ENCODE data around the gene NME9. TPM values are rescaled to one million over a fixed set of nuclear protein-coding genes. Genes with fewer than 3 reads are reported as not detected.

NME9 gene
- total and polyA plus RNA-seq, 4 donors = 0.08 to 0.39 TPM; not detected in 2

- H3K4me1 ChIP-seq (ENCODE audit: control insufficient read depth in 4 of 4, insufficient read depth in 4 of 4, low read length in 3 of 4) = no peaks in the 10 kb centered on the region
- H3K9me3 ChIP-seq (ENCODE audit: control insufficient read depth in 4 of 4, low read length in 3 of 4) = no peaks in the 10 kb centered on the region
- DNase-seq (ENCODE audit: low spot score) = no peak
- H3K4me3 ChIP-seq (ENCODE audit: low read depth in 1 of 3, low read length in 3 of 3) = no peak overlapping the region
- no peak overlapping the region for H3K9ac ChIP-seq (ENCODE audit: low read depth in 1 of 2, low read length in 2 of 2)
- 93% methylated on average over 1 of the region's 1 CpG for WGBS
- no peak overlapping the region for H3K27ac ChIP-seq (ENCODE audit: low read depth in 1 of 2, low read length in 2 of 2)
- no peak for TF ChIP-seq NR2F2 (IDR thresholded peaks at IDR 0.05)
- TF ChIP-seq REST (IDR thresholded peaks at IDR 0.05) = no peak
- TF ChIP-seq GABPA (IDR thresholded peaks at IDR 0.05 in 1 of 2, conservative IDR thresholded peaks at IDR 0.05 in 1 of 2) = no peak
- TF ChIP-seq HNF4G (IDR thresholded peaks at IDR 0.05) = no peak
- no peak for TF ChIP-seq TAF1 (conservative IDR thresholded peaks at IDR 0.05)
- TF ChIP-seq EGR1 (IDR thresholded peaks at IDR 0.05; ENCODE audit: low read depth in 2 of 2) = no peak
- TF ChIP-seq RAD21 (IDR thresholded peaks at IDR 0.05) = no peak
- no peak for TF ChIP-seq YY1 (IDR thresholded peaks at IDR 0.05)
- no peak for TF ChIP-seq FOXA1 (IDR thresholded peaks at IDR 0.05)
- TF ChIP-seq SP1 (IDR thresholded peaks at IDR 0.05) = no peak
- TF ChIP-seq FOXA2 (IDR thresholded peaks at IDR 0.05) = no peak
- TF ChIP-seq, protein P1, sequence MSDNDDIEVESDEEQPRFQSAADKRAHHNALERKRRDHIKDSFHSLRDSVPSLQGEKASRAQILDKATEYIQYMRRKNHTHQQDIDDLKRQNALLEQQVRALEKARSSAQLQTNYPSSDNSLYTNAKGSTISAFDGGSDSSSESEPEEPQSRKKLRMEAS (IDR thresholded peaks at IDR 0.05) = no peak
- TF ChIP-seq, protein P2, sequence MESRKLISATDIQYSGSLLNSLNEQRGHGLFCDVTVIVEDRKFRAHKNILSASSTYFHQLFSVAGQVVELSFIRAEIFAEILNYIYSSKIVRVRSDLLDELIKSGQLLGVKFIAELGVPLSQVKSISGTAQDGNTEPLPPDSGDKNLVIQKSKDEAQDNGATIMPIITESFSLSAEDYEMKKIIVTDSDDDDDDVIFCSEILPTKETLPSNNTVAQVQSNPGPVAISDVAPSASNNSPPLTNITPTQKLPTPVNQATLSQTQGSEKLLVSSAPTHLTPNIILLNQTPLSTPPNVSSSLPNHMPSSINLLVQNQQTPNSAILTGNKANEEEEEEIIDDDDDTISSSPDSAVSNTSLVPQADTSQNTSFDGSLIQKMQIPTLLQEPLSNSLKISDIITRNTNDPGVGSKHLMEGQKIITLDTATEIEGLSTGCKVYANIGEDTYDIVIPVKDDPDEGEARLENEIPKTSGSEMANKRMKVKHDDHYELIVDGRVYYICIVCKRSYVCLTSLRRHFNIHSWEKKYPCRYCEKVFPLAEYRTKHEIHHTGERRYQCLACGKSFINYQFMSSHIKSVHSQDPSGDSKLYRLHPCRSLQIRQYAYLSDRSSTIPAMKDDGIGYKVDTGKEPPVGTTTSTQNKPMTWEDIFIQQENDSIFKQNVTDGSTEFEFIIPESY (IDR thresholded peaks at IDR 0.05) = no peak
- TF ChIP-seq HNF4A (conservative IDR thresholded peaks at IDR 0.05) = no peak
- TF ChIP-seq RXRA (IDR thresholded peaks at IDR 0.05) = no peak
- no peak for TF ChIP-seq JUND (IDR thresholded peaks at IDR 0.05)
- TF ChIP-seq, protein P3, sequence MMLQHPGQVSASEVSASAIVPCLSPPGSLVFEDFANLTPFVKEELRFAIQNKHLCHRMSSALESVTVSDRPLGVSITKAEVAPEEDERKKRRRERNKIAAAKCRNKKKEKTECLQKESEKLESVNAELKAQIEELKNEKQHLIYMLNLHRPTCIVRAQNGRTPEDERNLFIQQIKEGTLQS (IDR thresholded peaks at IDR 0.05) = no peak
- H3K27me3 ChIP-seq (ENCODE audit: control insufficient read depth in 4 of 4, insufficient read depth in 4 of 4, low read length in 3 of 4) = no peaks in the 10 kb centered on the region
- no peaks in the 10 kb centered on the region for H3K36me3 ChIP-seq (ENCODE audit: control insufficient read depth in 4 of 4, insufficient read depth in 3 of 4, low read depth in 1 of 4, low read length in 3 of 4)
These were observed 12.0 kb downstream of the NME9 start for GRCh38 chr3:138317687-138318086.

DNA sequence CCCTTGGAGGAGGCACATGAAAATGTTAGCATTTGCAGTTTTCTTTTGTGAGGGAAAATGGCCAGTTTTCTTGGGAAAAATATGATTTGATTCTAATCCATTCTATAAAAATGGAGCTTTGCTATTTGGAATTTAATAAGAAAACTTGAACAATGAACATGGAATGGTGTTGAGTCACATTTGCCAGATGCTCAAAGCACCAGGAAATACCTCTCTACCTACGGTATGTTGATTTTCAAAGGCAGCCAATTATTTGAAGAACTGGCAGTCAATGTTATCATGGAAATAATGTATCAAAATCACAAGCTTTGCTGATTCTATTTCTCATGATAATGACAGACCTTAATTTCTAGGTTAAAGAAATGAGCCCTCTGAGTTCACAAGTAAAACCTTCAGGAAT is 14.9 kb downstream of the NME9 start:
- H3K36me3 ChIP-seq (ENCODE audit: control insufficient read depth in 4 of 4, insufficient read depth in 3 of 4, low read depth in 1 of 4, low read length in 3 of 4) = no peaks in the 10 kb centered on the region
- DNase-seq (ENCODE audit: low spot score) = no peak
- peaks cover 0 to 4% (median 0%) of the 10 kb centered on the region in 4 donors for H3K9me3 ChIP-seq (ENCODE audit: control insufficient read depth in 4 of 4, low read length in 3 of 4)
- WGBS = 85% methylated on average over 1 of the region's 1 CpG
- no peak overlapping the region for H3K9ac ChIP-seq (ENCODE audit: low read depth in 1 of 2, low read length in 2 of 2)
- H3K27ac ChIP-seq (ENCODE audit: low read depth in 1 of 2, low read length in 2 of 2) = no peak overlapping the region
- H3K4me3 ChIP-seq (ENCODE audit: low read depth in 1 of 3, low read length in 3 of 3) = no peak overlapping the region
- H3K4me1 ChIP-seq (ENCODE audit: control insufficient read depth in 4 of 4, insufficient read depth in 4 of 4, low read length in 3 of 4) = no peaks in the 10 kb centered on the region
- no peaks in the 10 kb centered on the region for H3K27me3 ChIP-seq (ENCODE audit: control insufficient read depth in 4 of 4, insufficient read depth in 4 of 4, low read length in 3 of 4)
- TF ChIP-seq, protein P1 (IDR thresholded peaks at IDR 0.05) = no peak
- no peak for TF ChIP-seq EGR1 (IDR thresholded peaks at IDR 0.05; ENCODE audit: low read depth in 2 of 2)
- TF ChIP-seq, protein P2 (IDR thresholded peaks at IDR 0.05) = no peak
- no peak for TF ChIP-seq RAD21 (IDR thresholded peaks at IDR 0.05)
- TF ChIP-seq REST (IDR thresholded peaks at IDR 0.05) = no peak
- TF ChIP-seq RXRA (IDR thresholded peaks at IDR 0.05) = no peak
- TF ChIP-seq, protein P3 (IDR thresholded peaks at IDR 0.05) = no peak
- no peak for TF ChIP-seq HNF4A (conservative IDR thresholded peaks at IDR 0.05)
- TF ChIP-seq NR2F2 (IDR thresholded peaks at IDR 0.05) = no peak
- TF ChIP-seq SP1 (IDR thresholded peaks at IDR 0.05) = no peak
- TF ChIP-seq FOXA1 (IDR thresholded peaks at IDR 0.05) = no peak
- TF ChIP-seq TAF1 (conservative IDR thresholded peaks at IDR 0.05) = no peak
- TF ChIP-seq GABPA (IDR thresholded peaks at IDR 0.05 in 1 of 2, conservative IDR thresholded peaks at IDR 0.05 in 1 of 2) = no peak

Measured in liver (tissue), 9 donors.